DMS53 treated with DMSO at 0.1 percent for 48 hours (cell line): Measurements from ENCODE around the gene ITGB6.
"Not testable (repeated sequence)": the region's sequence is repeated elsewhere in the genome, so short reads cannot be mapped to it uniquely, and the experiment has no call there.

Experiments used
- DNase-seq: peaks from one replicate; lab custom pipeline; 2025; ENCODE audit not compliant: unreplicated experiment; lab: John Stamatoyannopoulos, UW

The ITGB6 gene

GRCh38 chr2:160197587-160197986 is 2.5 kb downstream of the ITGB6 start:
- no peak for DNase-seq

- DNase-seq: no peak
These were observed 5.1 kb downstream of the ITGB6 start for GRCh38 chr2:160194946-160195345.

- no peak for DNase-seq
These were observed 5.7 kb downstream of the ITGB6 start for GRCh38 chr2:160194351-160194750.

DNA sequence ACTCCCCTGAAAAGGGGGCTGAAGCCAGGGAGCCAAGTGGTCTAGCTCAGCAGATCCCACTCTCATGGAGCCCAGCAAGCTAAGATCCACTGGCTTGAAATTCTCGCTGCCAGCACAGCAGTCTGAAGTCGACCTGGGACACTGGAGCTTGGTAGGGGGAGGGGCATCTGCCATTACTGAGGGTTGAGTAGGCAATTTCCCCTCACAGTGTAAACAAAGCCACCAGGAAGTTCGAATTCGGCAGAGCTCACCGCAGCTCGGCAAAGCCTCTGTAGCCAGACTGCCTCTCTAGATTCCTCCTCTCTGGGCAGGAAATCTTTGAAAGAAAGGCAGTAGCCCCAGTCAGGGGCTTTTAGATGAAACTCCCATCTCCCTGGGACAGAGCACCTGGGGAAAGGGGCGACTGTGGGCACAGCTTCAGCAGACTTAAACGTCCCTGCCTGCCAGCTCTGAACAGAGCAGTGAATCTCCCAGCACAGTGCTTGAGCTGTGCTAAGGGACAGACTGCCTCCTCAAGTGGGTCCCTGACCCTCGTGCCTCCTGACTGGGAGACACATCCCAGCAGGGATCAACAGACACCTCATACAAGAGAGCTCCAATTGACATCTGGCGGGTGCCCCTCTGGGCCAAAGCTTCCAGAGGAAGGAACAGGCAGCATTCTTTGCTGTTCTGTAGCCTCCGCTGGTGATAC is 18.8 kb downstream of the ITGB6 start:
- peak; percentile 84 for DNase-seq

DNA sequence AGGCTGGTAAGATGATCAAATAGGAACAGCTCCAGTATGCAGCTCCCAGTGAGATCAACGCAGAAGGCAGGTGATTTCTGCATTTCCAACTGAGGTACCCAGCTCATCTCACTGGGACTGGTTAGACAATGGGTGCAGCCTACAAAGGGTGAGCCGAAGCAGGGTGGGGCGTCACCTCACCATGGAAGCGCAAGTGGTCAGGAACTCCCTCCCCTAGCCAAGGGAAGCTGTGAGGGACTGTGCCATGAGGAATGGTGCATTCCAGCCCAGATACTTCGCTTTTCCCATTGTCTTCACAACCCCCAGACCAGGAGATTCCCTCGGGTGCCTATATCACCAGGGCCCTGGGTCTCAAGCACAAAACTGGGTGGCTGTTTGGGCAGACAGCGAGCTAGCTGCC is 19.4 kb downstream of the ITGB6 start:
- peak; percentile 39 for DNase-seq

GRCh38 chr2:160180172-160180571 is 19.9 kb downstream of the ITGB6 start:
- no peak for DNase-seq

- DNase-seq: no peak
These were observed 24.6 kb downstream of the ITGB6 start for GRCh38 chr2:160175169-160176134.

DNA sequence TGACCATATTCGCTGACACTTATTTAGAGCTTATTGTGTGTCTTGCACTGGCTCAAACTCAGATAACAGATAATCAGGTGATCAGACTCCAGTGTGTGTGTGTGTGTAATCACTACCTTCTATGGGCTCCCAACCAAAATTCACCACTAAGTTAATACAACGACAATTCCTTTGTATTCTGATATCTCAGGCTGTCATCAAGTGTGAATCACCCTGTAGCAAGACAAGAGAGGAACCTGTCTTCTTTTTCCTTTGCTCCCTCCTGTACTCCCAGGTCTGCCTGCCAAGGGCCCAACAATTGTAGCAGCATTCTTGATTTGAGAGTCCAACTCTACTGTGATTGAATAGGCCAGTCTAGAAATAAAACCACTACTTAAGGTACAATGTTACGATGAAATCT is 25.8 kb downstream of the ITGB6 start:
- no peak for DNase-seq

GRCh38 chr2:160169988-160170387 is 30.1 kb downstream of the ITGB6 start:
- DNase-seq: no peak

GRCh38 chr2:160169471-160169870 is 30.6 kb downstream of the ITGB6 start:
- no peak for DNase-seq

GRCh38 chr2:160168878-160169277 is 31.2 kb downstream of the ITGB6 start:
- no peak for DNase-seq

DNA sequence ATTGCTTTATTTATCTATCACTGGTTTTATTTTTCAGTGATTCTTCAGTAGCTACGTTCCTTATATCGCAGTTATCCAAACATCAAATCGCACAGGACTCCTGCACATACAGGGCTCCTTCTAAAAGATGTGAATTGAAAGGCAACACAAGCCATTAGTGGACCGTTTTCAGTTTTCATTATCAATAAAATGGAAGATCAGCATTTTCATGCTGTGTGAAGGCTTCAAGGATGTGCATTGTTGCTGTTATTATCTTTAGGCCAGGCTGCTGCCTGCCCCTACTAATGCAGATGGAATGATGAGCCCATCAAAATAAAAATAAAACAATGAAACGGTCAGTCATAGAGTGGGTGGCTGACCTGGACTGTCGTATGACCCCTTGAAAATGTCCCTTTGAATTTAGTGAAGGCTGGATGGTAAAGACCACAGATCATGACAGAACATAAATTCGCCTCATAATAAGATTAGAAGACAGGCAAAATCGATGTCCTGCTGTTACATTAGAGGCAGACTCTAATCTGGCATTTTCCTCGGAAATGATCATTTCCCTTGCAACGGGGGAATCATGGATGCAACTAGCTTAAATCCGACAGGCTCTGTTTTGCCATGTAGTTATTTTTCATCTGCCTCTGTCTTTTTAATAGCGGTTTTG is 32.9 kb downstream of the ITGB6 start:
- no peak for DNase-seq

DNA sequence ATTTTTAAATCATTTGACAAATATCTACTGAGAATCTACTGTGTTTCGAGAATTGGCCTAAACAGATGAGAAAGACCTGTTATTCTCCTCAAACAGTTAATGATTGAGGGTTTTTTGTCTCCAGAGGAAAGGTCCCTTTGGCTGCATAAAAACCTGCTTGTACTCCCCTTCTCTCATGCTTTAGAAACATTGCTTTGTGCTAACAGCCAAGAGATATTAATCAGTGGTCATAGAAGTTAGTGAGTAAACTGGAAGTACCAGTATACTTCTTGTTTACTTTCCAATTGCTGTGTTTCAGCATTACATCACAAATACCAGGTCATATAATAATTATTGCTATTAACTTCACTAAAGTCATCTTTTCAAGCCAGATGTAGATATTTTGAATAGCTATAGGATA is 34.1 kb downstream of the ITGB6 start:
- DNase-seq: no peak

DNA sequence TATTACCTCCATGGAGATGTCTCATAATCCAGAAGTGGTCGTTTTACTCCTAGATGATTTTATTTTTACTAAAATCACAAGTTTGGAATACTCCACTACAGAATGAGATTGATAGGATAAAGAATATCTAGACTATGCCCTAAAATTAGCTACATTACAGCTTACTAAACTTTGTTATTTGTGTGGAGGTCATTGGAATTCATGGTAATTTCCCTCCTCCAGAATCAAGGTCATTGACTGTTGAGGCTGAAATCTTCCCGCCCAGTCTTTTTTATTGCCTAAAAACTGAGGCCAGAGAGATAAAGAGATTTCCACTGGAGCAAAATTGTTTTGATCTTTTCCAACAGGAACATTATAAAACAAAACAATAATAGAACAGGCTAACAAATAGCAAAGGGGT is 35.0 kb downstream of the ITGB6 start:
- no peak for DNase-seq

DNA sequence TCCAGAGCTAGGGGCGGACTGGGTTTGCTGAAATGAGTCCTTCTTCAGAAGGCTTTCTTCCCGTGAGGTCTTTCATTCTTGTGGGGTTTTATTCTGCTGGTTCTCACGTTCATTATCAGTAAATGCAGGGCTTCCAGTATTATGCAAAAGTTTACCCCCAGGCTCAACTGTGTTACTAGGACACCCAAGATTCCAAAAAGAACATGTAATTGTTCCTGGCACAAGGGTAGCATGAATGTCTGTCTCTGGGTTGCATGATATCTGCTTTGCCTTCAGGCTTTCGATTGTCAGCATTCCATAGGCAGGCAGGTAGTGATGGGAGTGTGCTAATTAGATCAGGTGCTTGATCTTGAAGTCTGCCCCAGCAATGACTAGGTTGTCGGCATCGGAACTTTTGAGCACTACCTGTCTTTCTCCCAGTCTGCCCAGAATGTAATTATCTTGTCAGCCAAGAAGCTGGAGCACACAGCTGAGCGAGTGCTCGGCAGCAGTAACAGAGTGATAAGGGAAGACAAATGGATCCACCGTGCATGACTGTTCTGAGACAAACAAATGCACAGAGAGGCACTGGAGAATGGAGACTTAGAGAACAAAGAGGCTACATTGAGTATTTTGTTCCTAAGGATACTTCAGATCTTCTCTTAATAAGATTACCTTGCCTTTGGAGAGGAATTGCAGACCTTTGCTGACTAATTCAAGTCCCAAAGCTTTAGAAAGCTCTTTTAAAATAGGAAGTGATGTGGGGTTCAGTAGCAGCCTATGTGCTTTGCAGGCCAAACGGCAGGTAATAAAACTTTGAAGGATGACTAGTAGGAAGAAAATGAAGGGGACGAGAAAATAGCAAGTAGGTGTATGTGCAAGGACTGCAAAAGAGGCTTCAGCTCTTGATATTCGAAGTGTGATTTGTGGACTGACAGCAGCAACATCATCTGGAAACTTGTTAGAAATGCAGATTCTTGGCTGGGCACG is 41.9 kb downstream of the ITGB6 start:
- DNase-seq: no peak

GRCh38 chr2:160156665-160157064 is 43.4 kb downstream of the ITGB6 start:
- DNase-seq: no peak

DNA sequence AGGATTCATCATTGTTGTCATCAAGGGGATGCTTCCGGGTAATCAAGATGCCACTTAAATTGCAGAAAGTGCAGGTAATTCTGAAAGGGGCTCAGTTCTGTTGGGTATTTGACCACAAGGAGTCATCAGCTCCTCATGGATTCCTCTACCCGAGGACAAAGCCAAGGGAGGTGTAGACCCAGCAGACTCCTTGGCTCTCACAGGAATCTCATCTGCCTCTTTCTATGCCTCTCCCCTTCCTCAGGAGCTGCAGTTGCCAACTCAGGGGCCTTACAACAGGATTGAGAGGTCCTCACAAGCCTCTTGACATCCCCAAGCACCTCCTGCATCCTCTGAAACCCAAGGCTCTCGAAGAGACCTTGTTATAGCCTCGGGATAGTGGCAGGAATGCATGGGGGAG is 44.0 kb downstream of the ITGB6 start:
- no peak for DNase-seq

GRCh38 chr2:160148419-160148818 is 51.7 kb downstream of the ITGB6 start:
- DNase-seq: not testable (repeated sequence)

GRCh38 chr2:160145471-160145870 is 54.6 kb downstream of the ITGB6 start:
- no peak for DNase-seq

- DNase-seq: no peak
These were observed 55.6 kb downstream of the ITGB6 start for GRCh38 chr2:160144280-160144990.
